ENCODE measurements around the gene DHX32. TPM values are rescaled to one million over a fixed set of nuclear protein-coding genes. Genes with fewer than 3 reads are reported as not detected.
A peak's percentile ranks its signal among the peaks of the same experiment; 100 is the strongest.

Gene DHX32
- total RNA-seq, 1 donor from 2014 or later, result 25.0 TPM

DNA sequence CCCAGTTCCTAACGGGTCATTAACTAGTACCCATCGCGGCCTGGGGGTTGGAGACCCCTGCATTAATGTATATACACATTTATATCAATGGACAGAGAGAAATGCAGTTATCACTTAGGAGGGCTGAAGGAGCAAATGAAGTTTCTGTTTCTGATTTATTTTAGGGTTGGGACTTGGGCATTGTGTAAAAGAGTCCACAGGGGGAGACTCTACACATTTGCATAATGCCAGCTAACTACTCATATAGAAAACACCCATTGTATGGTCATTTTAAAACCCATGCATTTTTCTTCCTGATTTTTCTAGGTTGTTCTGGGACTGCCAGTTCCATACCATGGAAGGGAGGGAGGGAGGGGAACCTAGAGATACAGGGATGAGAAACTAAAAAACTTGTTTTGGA lies 34.2 kb downstream of the DHX32 start:
- DNase-seq, result no peak

DNA sequence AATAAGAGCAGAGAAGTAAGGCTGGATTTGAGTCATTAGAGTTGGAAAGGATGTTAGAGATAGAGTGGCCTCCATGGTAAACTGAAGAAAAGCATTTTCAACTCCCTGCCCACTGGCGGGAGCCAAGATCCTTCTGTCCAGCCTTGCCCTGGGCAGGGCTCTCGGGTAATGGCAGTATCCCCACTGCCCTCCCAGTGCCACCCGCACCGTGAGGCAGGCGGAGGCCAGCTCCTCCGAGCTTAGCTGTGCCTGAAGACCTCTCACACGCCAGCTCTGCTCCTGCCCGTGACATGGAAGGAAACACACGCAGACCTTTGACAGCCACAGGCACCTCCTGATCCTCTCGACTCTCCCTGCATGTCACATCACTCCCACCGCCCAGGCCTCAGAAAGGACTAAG lies 35.5 kb downstream of the DHX32 start:
- DNase-seq, result no peak

DNA sequence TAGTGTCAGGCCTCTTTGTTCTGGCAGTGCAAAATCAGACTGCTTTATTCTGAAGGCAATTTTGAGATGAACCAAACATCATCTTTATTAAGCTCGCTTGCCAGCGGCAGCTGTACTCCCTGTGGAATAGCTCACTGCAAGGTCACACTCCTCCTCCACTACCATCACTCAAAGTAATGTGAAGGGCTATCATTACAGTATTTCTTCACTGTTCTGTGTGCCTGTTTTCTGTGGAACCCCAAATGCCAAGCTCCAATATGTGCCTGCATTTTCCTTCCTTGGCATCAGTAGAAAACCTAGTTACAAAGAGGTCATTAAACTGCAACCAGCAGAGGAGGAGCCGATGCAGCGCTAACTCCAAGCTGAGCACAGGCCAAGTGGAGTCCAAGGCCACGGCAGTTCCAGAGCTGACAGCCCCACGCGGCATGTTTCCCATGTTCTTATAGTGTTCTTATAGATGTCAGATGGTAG lies 36.3 kb downstream of the DHX32 start:
- DNase-seq, result peak; percentile 11

- DNase-seq, result no peak
Measured at GRCh38 chr10:125843603-125844329, 37.3 kb downstream of the DHX32 start.

GRCh38 chr10:125840955-125841354 lies 40.1 kb downstream of the DHX32 start:
- no peak for DNase-seq

DNA sequence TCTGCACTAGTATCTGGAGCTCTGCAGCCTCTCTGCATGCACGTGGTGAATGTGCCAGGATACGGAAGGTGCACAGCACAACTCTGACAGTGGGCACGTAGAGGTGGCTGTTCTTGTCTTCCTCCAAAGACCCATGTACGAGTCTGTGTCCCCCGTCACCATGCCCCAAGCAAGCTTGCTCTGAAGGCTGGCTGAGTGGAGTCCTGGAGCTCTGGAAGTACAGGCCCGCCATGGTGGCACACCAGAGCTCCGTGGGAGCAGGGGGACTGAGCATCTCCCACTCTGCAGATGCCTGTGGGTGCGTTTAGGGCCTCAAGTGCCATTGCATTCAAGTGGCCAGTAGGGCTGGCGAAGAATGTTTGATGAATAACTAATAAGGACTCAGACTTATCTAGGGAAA lies 40.7 kb downstream of the DHX32 start:
- DNase-seq, result no peak

DNA sequence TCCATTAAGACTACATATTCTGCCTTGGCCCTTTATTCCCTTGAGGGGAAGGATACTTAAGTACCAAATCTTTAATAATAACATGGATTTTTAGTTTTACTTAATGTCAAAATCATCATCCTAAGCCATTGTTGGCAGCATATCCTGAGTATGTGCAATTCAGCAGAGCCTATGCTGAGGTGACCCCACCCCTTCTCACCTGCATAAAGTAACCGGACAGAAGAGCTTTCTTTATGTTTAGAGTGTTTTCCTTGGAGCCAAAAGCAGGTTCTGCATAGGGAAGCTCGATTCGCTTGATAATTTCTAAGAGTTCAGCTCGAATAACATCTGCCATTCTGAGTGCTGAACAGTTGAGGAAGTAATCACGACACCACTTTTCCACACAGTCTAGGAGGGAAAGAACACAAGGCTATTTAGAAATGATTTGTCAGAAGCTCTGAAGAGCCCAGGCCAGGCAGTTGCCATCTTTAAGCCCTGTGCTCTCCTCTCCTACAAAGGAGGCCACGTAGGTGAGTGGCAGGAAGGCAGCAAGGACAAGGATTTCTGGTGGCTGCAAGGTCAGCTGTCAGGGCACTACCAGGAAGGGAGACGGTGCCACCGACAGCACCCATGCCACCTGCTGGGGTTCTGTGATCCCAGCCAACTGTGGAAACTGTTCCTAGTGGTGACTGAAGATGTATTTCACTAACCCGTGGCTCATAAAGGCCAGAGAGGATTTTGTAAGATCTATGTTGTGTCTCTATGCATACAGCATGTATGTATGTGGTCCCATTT lies 42.1 kb downstream of the DHX32 start:
- DNase-seq, result no peak

- DNase-seq, result no peak
Measured at GRCh38 chr10:125836746-125837145, 44.3 kb downstream of the DHX32 start.

DNA sequence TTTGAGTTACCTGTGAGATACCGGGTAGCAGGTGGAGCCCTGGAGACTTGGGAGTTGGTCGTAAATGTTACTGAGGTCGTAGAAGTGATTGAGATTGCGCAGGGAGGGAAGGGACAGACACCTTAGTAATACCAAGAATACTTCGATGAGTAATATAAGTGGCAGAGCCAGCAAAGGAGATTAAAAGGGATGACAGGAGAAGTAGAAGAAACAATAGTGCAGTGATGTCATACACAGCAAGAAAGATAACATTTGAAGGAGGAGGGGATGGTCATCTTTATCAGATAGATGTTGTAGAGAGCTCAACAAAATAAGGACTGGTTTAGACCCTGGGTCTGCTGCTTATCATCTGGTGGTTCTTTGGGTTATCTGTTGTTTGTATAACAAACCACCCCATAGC lies 52.8 kb downstream of the DHX32 start:
- DNase-seq, result no peak

GRCh38 chr10:125827133-125827532 lies 54.0 kb downstream of the DHX32 start:
- no peak for DNase-seq

DNA sequence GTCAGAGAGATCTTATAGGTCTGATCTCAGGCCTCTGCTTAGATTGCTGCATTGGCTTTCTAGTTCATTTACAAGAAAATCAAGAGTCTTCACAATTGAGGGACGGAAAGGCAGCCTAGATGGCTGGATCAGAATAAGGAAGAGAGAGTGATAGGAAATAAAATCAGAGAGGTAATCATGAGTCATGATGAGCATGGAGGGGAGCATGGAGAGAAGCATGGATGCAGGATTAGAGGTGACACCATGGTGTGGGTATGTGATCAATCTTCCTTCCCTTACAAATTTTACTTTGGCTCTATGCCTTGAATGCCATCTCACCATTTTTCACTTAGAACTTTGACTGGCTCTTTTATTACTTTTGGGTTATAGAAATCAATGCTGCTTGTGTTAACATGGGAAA lies 56.4 kb downstream of the DHX32 start:
- no peak for DNase-seq

GRCh38 chr10:125823663-125824251 lies 57.3 kb downstream of the DHX32 start:
- DNase-seq, result no peak

GRCh38 chr10:125822878-125823662 lies 58.0 kb downstream of the DHX32 start, which contains the start of the genes BCCIP and UROS:
Gene BCCIP (plus strand): TSS chr10:125823546. CDS start chr10:125823558, 12 bp downstream.
Gene UROS (minus strand): TSS chr10:125823258. CDS start chr10:125816499, 6,759 bp downstream.
- peak; percentile 96 for DNase-seq

DNA sequence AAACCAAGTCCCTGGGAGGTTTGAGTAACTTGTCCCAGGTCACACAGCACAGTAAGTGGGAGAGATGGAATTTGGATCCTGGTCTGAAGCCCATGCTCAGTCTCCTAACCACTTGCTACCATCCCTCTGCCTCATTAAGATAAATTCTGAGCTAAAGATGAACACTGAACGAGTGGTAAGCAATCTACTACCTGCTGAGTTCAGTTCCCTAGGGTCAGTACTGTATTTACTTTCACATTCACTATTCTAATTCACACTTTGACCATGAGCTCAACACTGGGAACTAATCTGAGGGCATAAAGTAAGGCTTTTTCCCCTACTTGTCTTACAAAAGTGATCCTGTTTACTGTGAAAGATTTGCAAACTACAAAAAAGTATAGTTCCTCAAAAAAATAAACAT lies 60.4 kb downstream of the DHX32 start:
- DNase-seq, result no peak

GRCh38 chr10:125817337-125817946 lies 63.6 kb downstream of the DHX32 start:
- DNase-seq, result no peak

DNA sequence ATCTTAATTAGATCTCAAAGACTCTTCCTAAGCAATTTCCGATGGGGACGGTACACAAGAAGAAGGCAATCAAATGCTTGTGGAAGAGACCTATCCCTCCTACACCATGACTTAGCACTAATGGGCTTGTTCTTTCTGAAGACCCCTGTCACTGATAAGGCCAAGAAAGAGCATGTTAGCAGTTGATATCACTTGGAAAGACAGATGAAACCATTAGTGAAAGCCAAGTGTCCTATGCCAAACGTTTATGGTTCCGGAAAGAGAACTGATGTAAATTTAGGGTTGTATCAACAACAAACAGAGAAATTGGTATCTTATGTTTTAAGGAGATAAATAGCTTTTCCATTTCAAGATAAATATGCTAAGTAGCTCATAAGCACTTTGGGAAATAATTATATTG lies 64.5 kb downstream of the DHX32 start:
- no peak for DNase-seq

GRCh38 chr10:125815764-125816163 lies 65.3 kb downstream of the DHX32 start:
- DNase-seq, result no peak

DNA sequence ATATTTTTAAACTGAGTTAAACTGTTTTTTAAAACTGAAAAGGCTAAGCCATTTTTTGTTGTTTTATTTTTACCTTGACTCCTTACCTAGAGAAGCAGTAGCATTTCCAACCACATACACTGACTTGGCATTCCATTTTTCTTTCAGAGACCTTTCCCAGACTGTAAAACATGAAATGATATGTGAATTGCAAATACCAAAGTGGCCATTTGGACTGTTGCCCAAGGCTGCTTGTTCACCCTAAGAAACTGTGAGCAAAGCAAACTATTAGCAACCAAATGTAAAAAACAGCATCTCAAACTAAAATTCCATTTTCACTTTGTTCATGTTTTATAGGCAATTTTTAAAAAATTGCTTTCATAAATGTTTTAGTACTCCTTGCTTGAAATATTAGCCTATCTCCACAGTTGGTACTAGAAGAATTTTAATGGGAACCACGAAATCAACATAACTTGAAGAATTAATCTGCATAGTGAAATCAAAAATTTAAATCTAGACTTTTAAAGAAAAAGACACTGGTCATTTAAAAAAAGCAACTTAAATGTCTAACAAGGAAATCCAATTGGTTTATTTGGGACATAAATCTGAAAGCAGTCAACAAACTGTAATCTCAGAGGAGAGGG lies 68.9 kb downstream of the DHX32 start:
- DNase-seq, result no peak

GRCh38 chr10:125811251-125811650 lies 69.8 kb downstream of the DHX32 start:
- peak; percentile 64 for DNase-seq

DNA sequence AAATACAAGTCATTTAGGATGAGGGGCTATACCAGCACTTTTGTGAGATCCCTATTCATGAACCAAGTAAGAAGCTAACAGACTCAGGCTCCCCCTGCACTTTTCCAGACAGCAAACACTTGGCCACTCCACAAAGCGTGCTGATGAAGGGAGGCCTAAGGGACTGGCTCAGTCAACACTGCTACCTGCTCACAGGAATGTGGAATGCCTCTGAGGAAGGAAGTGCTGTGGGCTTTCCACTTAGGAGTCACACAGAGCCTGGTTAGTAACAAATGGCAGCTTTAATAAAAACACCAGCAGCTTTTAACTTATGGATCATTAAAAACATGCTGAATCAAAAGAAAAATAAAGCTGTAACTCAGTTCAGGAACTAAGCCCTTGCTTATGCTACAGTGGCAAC lies 73.0 kb downstream of the DHX32 start:
- no peak for DNase-seq

- DNase-seq, result no peak
Measured at GRCh38 chr10:125802739-125803138, 78.4 kb downstream of the DHX32 start.
